Epidermal melanocyte (primary cell): Measurements from ENCODE around the gene MXRA7.
"Not testable (repeated sequence)": the region's sequence is repeated elsewhere in the genome, so short reads cannot be mapped to it uniquely, and the experiment has no call there.

Experiments used
- DNase-seq: peaks from one replicate; pipeline ENCODE4 v3.0.0; 2011; ENCODE audit warnings: low spot score; ENCODE audit not compliant: insufficient read length

The MXRA7 gene

GRCh38 chr17:76716146-76716838 is 5.5 kb upstream of the MXRA7 start:
- peak; percentile 30 for DNase-seq

GRCh38 chr17:76715496-76715830 is 4.7 kb upstream of the MXRA7 start:
- DNase-seq = no peak

GRCh38 chr17:76714822-76715495 is 4.2 kb upstream of the MXRA7 start:
- DNase-seq = peak; percentile 50

GRCh38 chr17:76714336-76714735 is 3.6 kb upstream of the MXRA7 start:
- no peak for DNase-seq

- DNase-seq = no peak
These were observed 3.0 kb upstream of the MXRA7 start for GRCh38 chr17:76713765-76714164.

- DNase-seq = not testable (repeated sequence)
These were observed 1.6 kb upstream of the MXRA7 start for GRCh38 chr17:76712321-76712720.

GRCh38 chr17:76709951-76710862 is 558 bp downstream of the MXRA7 start:
- peak; percentile 17 for DNase-seq

GRCh38 chr17:76709077-76709950 is 1.5 kb downstream of the MXRA7 start:
- peak; percentile 86 for DNase-seq

- peak; percentile 18 for DNase-seq
These were observed 2.6 kb downstream of the MXRA7 start for GRCh38 chr17:76707985-76708807.

- no peak for DNase-seq
These were observed 3.9 kb downstream of the MXRA7 start for GRCh38 chr17:76706817-76707216.

GRCh38 chr17:76704805-76705204 is 6.0 kb downstream of the MXRA7 start:
- no peak for DNase-seq

- DNase-seq = no peak
These were observed 7.7 kb downstream of the MXRA7 start for GRCh38 chr17:76702941-76703637.

- no peak for DNase-seq
These were observed 8.7 kb downstream of the MXRA7 start for GRCh38 chr17:76702076-76702475.

- no peak for DNase-seq
These were observed 9.2 kb downstream of the MXRA7 start for GRCh38 chr17:76701471-76701967.

GRCh38 chr17:76700617-76701470 is 9.9 kb downstream of the MXRA7 start:
- DNase-seq = peak; percentile 53

- no peak for DNase-seq
These were observed 10.5 kb downstream of the MXRA7 start for GRCh38 chr17:76700270-76700616.

- not testable (repeated sequence) for DNase-seq
These were observed 12.2 kb downstream of the MXRA7 start for GRCh38 chr17:76698466-76698977.

GRCh38 chr17:76697702-76698465 is 12.9 kb downstream of the MXRA7 start:
- DNase-seq = no peak
